Neural cell (in vitro differentiated cells): ENCODE results near the gene FUT8. TPM values are rescaled to one million over a fixed set of nuclear protein-coding genes. Genes with fewer than 3 reads are reported as not detected.

ENCODE experiments used
- H2AFZ ChIP-seq: fragments of 200-600, 300-800 bp; sonication (generic), shearing (Covaris generic); 2 replicates; pipeline ENCODE4 v1.6.0; 2014; ENCODE audit warnings: low read depth, mild to moderate bottlenecking, antibody characterized with exemption, low read length, moderate library complexity
- H3F3A ChIP-seq: fragments of 200-600 bp; shearing (Covaris generic); 2 replicates; pipeline ENCODE4 v1.6.1; 2016; ENCODE audit warnings: mild to moderate bottlenecking, moderate library complexity, mixed read lengths, antibody characterized with exemption, low read length; ENCODE audit not compliant: insufficient read depth, poor library complexity, severe bottlenecking
- H3K27ac ChIP-seq: fragments of 200-600, 300-800 bp; sonication (generic), shearing (Covaris generic); 2 replicates; pipeline ENCODE4 v1.5.1; 2014; ENCODE audit warnings: mild to moderate bottlenecking, low read length, moderate library complexity
- H3K27me3 ChIP-seq: fragments of 300-800, 200-600 bp; sonication (generic), shearing (Covaris generic); 2 replicates; pipeline ENCODE4 v1.6.0; 2014; ENCODE audit warnings: mild to moderate bottlenecking, low read depth, low read length, moderate library complexity; ENCODE audit not compliant: insufficient read depth
- H3K36me3 ChIP-seq: fragments of 300-800, 200-600 bp; sonication (generic), shearing (Covaris generic); 2 replicates; pipeline ENCODE4 v1.5.1; 2014; ENCODE audit warnings: mild to moderate bottlenecking, antibody characterized with exemption, low read length, moderate library complexity; ENCODE audit not compliant: insufficient read depth
- H3K4me2 ChIP-seq: fragments of 300-800, 200-600 bp; sonication (generic), shearing (Covaris generic); 2 replicates; pipeline ENCODE4 v1.6.0; 2014; ENCODE audit warnings: mild to moderate bottlenecking, low read length
- H3K4me3 ChIP-seq: fragments of 300-800, 200-600 bp; sonication (generic), shearing (Covaris generic); 2 replicates; pipeline ENCODE4 v1.5.1; 2014; ENCODE audit warnings: mild to moderate bottlenecking, low read length, moderate library complexity
- H3K79me2 ChIP-seq: fragments of 200-600 bp; shearing (Covaris generic); replicated peaks from 2 replicates; pipeline ENCODE4 v1.6.0; 2014; ENCODE audit warnings: mild to moderate bottlenecking, low read length, moderate library complexity; ENCODE audit not compliant: insufficient read depth
- H3K9ac ChIP-seq: fragments of 300-800, 200-600 bp; sonication (generic), shearing (Covaris generic); 2 replicates; pipeline ENCODE4 v1.6.1; 2016; ENCODE audit warnings: mild to moderate bottlenecking, low read length, mixed read lengths
- H3K9me2 ChIP-seq: fragments of 200-600 bp; shearing (Covaris generic); 2 replicates; pipeline ENCODE4 v1.6.1; 2016; ENCODE audit warnings: mild to moderate bottlenecking, low read length, mixed read lengths; ENCODE audit not compliant: insufficient read depth
- H3K9me3 ChIP-seq: fragments of 200-600, 300-800 bp; sonication (generic), shearing (Covaris generic); 2 replicates; pipeline ENCODE4 v1.6.1; 2016; ENCODE audit warnings: mild to moderate bottlenecking, mixed run types, low read length, moderate library complexity, mixed read lengths
- H4K20me1 ChIP-seq: fragments of 200-600 bp; shearing (Covaris generic); 2 replicates; pipeline ENCODE4 v1.6.1; 2016; ENCODE audit warnings: mild to moderate bottlenecking, mixed run types; ENCODE audit not compliant: insufficient read depth
- CTCF ChIP-seq: fragments of 450-650 bp; IDR thresholded peaks from 2 replicates; pipeline ENCODE4 v1.5.1; 2014; ENCODE audit warnings: antibody characterized with exemption, mild to moderate bottlenecking, moderate library complexity; ENCODE audit not compliant: poor library complexity, severe bottlenecking
- EP300 ChIP-seq: fragments of 450-650 bp; conservative IDR thresholded peaks from 2 replicates; pipeline ENCODE4 v1.6.1; 2014; ENCODE audit warnings: antibody characterized with exemption, mild to moderate bottlenecking, moderate library complexity; ENCODE audit not compliant: poor library complexity, severe bottlenecking
- EZH2 ChIP-seq: fragments of 200-600, 300-800 bp; shearing (Covaris generic), sonication (generic); IDR thresholded peaks from 2 replicates; pipeline ENCODE4 v1.6.1; 2014; ENCODE audit warnings: antibody characterized with exemption, low read length, borderline replicate concordance, mild to moderate bottlenecking; ENCODE audit not compliant: insufficient read depth, poor library complexity, severe bottlenecking
- MXI1 ChIP-seq: fragments of 450-650 bp; conservative IDR thresholded peaks from 2 replicates; pipeline ENCODE4 v1.6.1; 2014; ENCODE audit warnings: antibody characterized with exemption, mild to moderate bottlenecking; ENCODE audit not compliant: poor library complexity, severe bottlenecking
- POLR2AphosphoS5 ChIP-seq: IDR thresholded peaks from 2 replicates; pipeline ENCODE4 v1.6.1; 2012
- RAD21 ChIP-seq: fragments of 450-650 bp; conservative IDR thresholded peaks from 2 replicates; pipeline ENCODE4 v1.6.1; 2014; ENCODE audit warnings: antibody characterized with exemption, mild to moderate bottlenecking, moderate library complexity
- REST ChIP-seq: IDR thresholded peaks from 2 replicates; pipeline ENCODE4 v1.6.1; 2012; ENCODE audit warnings: borderline replicate concordance
- SMC3 ChIP-seq: fragments of 450-650 bp; conservative IDR thresholded peaks from 2 replicates; pipeline ENCODE4 v1.6.1; 2014; ENCODE audit warnings: antibody characterized with exemption, mild to moderate bottlenecking, moderate library complexity; ENCODE audit not compliant: poor library complexity
- TAF1 ChIP-seq: IDR thresholded peaks from 2 replicates; pipeline ENCODE4 v1.6.1; 2012; ENCODE audit warnings: low read depth
- polyA plus RNA-seq: library from polyadenylated mRNA; depleted of rRNA; stranded (reverse); fragments of >200 nt; gene quantifications from 2 replicates; pipeline ENCODE4 v1.2.3, GENCODE V29; 2014

Gene FUT8
- polyA plus RNA-seq, 1 donor from 2014 or later, result 72.8 TPM

- Histone ChIP-seq H3K9me2 (no peaks in the 10 kb centered on the region), H3K27ac (no peak overlapping the region), H2AFZ (no peak overlapping the region), H4K20me1 (no peaks in the 10 kb centered on the region), H3F3A (no peaks in the 10 kb centered on the region), H3K4me3 (no peak overlapping the region), H3K79me2 (peaks cover 32% of the 10 kb centered on the region), H3K9ac (no peak overlapping the region), H3K9me3 (peaks cover 2% of the 10 kb centered on the region), H3K36me3 (no peaks in the 10 kb centered on the region), H3K27me3 (no peaks in the 10 kb centered on the region), H3K4me2 (no peak overlapping the region)
- no peak for TF ChIP-seq EZH2
- no peak for TF ChIP-seq POLR2AphosphoS5
- TF ChIP-seq TAF1, result no peak
- no peak for TF ChIP-seq CTCF
- no peak for TF ChIP-seq SMC3
- TF ChIP-seq REST, result no peak
- TF ChIP-seq EP300, result no peak
- no peak for TF ChIP-seq RAD21
These were observed 87.5 kb downstream of the FUT8 start for GRCh38 chr14:65500075-65500474.

GRCh38 chr14:65501328-65501727 is 88.8 kb downstream of the FUT8 start:
- H3K9me2 ChIP-seq, result no peaks in the 10 kb centered on the region
- H3K27ac ChIP-seq, result no peak overlapping the region
- H3K79me2 ChIP-seq, result peaks cover 33% of the 10 kb centered on the region
- H3K9ac ChIP-seq, result no peak overlapping the region
- H3K9me3 ChIP-seq, result peaks cover 2% of the 10 kb centered on the region
- H2AFZ ChIP-seq, result no peak overlapping the region
- no peaks in the 10 kb centered on the region for H3K36me3 ChIP-seq
- TF ChIP-seq EP300 (no peak), CTCF (no peak), SMC3 (no peak), RAD21 (no peak), EZH2 (no peak), REST (no peak), MXI1 (no peak), POLR2AphosphoS5 (no peak), TAF1 (no peak)
- no peak overlapping the region for H3K4me2 ChIP-seq
- H4K20me1 ChIP-seq, result no peaks in the 10 kb centered on the region
- no peaks in the 10 kb centered on the region for H3K27me3 ChIP-seq
- H3K4me3 ChIP-seq, result no peak overlapping the region
- H3F3A ChIP-seq, result no peaks in the 10 kb centered on the region
